GM19238 (cell line): ENCODE measurements around the gene SAMD11.

Experiments used
- DNase-seq: peaks from one replicate; pipeline ENCODE4 v3.0.0; 2011; ENCODE audit warnings: low spot score; ENCODE audit not compliant: insufficient read length

The SAMD11 gene

GRCh38 chr1:993379-993995, 69.8 kb downstream of the SAMD11 start:
- no peak for DNase-seq
